Measurements from ENCODE around the gene MPZL1.

DNA sequence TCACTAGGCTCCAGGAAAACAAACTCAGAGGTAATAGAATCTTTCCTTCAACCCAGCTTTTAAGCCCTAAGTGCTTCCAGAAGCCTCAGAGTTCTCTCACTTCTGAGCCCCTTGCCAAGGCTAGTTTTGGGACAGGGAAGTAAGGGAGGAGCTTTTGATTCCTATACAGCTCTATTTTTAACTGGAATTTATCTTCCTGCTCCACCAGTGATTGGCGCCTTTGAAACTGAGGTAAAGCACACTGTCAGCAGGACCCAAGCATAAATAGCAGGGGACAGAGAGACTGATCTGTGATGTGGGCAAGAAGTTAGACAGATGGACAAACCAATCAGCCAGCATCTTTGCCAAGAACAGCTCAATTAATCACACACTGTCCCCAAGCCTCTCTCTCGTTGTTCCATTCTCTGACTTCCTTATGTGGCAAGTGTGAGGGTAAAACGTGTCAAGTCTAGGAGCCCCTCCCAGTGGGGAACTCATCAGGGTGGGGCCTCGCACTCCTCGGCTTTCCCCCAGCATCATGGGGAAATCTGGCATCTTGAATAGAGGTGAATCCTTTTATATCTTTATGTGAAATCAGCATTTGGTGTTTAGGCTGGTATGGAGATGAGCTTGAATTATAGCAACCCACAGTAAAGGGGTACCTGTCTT, 40.2 kb upstream of the MPZL1 start:
- TF ChIP-seq, protein P1, sequence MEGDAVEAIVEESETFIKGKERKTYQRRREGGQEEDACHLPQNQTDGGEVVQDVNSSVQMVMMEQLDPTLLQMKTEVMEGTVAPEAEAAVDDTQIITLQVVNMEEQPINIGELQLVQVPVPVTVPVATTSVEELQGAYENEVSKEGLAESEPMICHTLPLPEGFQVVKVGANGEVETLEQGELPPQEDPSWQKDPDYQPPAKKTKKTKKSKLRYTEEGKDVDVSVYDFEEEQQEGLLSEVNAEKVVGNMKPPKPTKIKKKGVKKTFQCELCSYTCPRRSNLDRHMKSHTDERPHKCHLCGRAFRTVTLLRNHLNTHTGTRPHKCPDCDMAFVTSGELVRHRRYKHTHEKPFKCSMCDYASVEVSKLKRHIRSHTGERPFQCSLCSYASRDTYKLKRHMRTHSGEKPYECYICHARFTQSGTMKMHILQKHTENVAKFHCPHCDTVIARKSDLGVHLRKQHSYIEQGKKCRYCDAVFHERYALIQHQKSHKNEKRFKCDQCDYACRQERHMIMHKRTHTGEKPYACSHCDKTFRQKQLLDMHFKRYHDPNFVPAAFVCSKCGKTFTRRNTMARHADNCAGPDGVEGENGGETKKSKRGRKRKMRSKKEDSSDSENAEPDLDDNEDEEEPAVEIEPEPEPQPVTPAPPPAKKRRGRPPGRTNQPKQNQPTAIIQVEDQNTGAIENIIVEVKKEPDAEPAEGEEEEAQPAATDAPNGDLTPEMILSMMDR (IDR thresholded peaks at IDR 0.05; ENCODE audit: low read depth, low read length, missing input control), result no peak
- TF ChIP-seq GABPA (IDR thresholded peaks at IDR 0.05 in 1 of 2, conservative IDR thresholded peaks at IDR 0.05 in 1 of 2) (no peak), RAD21 (IDR thresholded peaks at IDR 0.05) (no peak), TAF1 (conservative IDR thresholded peaks at IDR 0.05) (no peak), MAX (IDR thresholded peaks at IDR 0.05) (no peak)
- TF ChIP-seq, protein P2, sequence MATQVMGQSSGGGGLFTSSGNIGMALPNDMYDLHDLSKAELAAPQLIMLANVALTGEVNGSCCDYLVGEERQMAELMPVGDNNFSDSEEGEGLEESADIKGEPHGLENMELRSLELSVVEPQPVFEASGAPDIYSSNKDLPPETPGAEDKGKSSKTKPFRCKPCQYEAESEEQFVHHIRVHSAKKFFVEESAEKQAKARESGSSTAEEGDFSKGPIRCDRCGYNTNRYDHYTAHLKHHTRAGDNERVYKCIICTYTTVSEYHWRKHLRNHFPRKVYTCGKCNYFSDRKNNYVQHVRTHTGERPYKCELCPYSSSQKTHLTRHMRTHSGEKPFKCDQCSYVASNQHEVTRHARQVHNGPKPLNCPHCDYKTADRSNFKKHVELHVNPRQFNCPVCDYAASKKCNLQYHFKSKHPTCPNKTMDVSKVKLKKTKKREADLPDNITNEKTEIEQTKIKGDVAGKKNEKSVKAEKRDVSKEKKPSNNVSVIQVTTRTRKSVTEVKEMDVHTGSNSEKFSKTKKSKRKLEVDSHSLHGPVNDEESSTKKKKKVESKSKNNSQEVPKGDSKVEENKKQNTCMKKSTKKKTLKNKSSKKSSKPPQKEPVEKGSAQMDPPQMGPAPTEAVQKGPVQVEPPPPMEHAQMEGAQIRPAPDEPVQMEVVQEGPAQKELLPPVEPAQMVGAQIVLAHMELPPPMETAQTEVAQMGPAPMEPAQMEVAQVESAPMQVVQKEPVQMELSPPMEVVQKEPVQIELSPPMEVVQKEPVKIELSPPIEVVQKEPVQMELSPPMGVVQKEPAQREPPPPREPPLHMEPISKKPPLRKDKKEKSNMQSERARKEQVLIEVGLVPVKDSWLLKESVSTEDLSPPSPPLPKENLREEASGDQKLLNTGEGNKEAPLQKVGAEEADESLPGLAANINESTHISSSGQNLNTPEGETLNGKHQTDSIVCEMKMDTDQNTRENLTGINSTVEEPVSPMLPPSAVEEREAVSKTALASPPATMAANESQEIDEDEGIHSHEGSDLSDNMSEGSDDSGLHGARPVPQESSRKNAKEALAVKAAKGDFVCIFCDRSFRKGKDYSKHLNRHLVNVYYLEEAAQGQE (IDR thresholded peaks at IDR 0.05), result no peak

Data from liver (tissue), 3 donors.